GM12864 (cell line): ENCODE results near the gene KLC3.
"Not testable (repeated sequence)": the region's sequence is repeated elsewhere in the genome, so short reads cannot be mapped to it uniquely, and the experiment has no call there.

Source experiments
- DNase-seq: peaks from one replicate; pipeline ENCODE4 v3.0.0-alpha.2; 2011; ENCODE audit warnings: low read depth
- H3K4me3 ChIP-seq: 2 replicates; pipeline ENCODE4 v1.5.1; 2011; ENCODE audit warnings: mild to moderate bottlenecking, low read depth, low read length, control low read depth
- CTCF ChIP-seq: IDR thresholded peaks from 2 replicates; pipeline ENCODE4 v1.5.1; 2011; ENCODE audit warnings: low read depth, mild to moderate bottlenecking, moderate library complexity, low read length, control low read depth, inconsistent platforms; ENCODE audit errors: missing control alignments

KLC3 gene

GRCh38 chr19:45305007-45305406 lies 35.5 kb upstream of the KLC3 start:
- no peak for DNase-seq
- no peak for TF ChIP-seq CTCF
- H3K4me3 ChIP-seq = no peak overlapping the region

- DNase-seq = no peak
- no peak overlapping the region for H3K4me3 ChIP-seq
- no peak for TF ChIP-seq CTCF
These were observed 35.1 kb upstream of the KLC3 start for GRCh38 chr19:45305421-45305820.

DNA sequence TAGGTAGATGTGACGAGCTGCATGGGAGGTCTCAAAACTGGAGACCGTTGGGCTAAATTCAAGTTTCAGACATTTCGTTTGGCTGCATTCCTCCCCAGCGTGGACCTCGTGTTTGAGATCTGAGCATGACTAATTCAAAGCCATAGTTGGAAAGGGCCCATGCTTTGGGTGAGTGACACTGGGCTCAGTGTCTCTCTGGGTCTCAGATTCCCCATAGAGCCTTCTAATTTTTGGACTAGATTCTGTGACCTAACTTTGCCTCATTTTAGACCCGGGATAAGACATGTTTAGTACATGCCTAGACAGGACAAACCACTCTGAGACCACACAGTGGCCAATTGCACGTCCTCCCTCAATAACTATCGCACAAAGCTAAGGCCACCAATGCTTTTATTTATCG lies 34.5 kb upstream of the KLC3 start:
- no peak overlapping the region for H3K4me3 ChIP-seq
- TF ChIP-seq CTCF = no peak
- DNase-seq = no peak

DNA sequence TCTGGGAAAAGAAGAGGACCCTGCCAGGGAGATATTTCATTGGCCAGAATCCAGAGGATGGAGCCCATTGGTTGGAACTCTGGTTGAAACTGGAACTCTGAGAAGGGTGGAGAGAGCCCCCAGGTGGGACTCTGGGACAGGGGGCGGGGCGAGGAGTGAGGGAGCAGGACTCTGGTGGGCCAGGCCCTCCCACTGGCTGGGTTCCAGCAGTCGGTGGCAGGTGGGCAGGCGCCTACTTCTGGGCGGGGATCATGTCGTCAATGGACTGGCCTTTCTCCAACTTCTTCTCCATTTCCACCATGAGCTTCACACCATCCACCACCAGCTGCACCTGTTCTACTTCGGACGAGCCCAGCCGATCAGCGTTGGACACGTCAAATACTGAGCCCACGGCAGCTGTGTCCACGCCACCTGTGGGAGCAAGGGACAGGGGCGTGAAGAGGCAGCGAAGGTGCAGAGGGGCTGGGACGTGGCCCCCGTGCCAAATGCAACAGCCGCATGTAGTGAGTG lies 34.0 kb upstream of the KLC3 start:
- TF ChIP-seq CTCF = no peak
- H3K4me3 ChIP-seq = no peak overlapping the region
- DNase-seq = no peak

DNA sequence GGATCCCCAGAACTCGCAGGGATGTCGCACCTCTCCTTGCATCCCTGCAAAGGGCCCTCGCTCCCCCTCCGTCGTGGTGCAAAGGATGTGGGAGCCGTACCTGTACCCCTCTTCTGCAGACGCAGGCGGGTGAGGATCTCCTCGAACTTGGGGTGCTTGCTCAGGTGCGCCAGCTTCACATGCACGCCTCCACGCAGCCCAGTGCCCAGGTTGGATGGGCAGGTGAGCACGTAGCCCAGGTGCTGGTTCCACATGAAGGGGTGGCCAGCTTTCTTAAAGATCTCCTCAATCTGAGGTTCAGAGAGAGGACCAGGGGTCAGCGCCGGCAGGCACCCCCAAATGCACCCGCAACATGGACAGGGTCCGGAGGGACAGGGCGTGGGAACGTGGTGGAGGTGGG lies 33.2 kb upstream of the KLC3 start:
- no peak for TF ChIP-seq CTCF

GRCh38 chr19:45309322-45309721 lies 31.2 kb upstream of the KLC3 start:
- H3K4me3 ChIP-seq, DNase-seq: not testable (repeated sequence)

More for the DNA sequence above, 33.2 kb upstream of the KLC3 start:
- no peak for DNase-seq
- no peak overlapping the region for H3K4me3 ChIP-seq

DNA sequence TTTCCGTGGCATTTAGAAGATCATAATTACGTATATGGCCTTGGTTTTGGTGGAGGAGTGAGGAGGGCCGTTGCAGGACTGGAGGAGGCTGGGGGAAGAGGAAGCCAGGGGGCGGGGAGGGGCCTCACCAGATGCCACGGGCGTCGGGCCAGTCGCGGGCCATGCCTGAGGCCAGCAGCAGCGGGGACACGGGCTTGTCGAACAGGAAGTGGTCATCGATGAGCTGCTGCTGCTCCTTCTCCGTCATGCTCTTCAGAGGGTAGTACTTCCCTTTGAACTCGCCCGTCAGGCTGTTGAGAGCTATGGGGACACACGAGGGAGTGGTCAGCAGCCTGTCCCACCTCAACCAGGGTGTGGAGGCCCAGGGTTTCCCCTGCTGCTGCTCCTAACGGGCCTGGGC lies 28.9 kb upstream of the KLC3 start:
- no peak for TF ChIP-seq CTCF
- no peak for DNase-seq
- H3K4me3 ChIP-seq = no peak overlapping the region

GRCh38 chr19:45312285-45312684 lies 28.3 kb upstream of the KLC3 start:
- not testable (repeated sequence) for DNase-seq, H3K4me3 ChIP-seq
